ENCODE measurements around the gene SLC25A1. TPM values are rescaled to one million over a fixed set of nuclear protein-coding genes. Genes with fewer than 3 reads are reported as not detected.

SLC25A1 gene
- total RNA-seq, 1 experiment from 2014 or later = 151 TPM

DNA sequence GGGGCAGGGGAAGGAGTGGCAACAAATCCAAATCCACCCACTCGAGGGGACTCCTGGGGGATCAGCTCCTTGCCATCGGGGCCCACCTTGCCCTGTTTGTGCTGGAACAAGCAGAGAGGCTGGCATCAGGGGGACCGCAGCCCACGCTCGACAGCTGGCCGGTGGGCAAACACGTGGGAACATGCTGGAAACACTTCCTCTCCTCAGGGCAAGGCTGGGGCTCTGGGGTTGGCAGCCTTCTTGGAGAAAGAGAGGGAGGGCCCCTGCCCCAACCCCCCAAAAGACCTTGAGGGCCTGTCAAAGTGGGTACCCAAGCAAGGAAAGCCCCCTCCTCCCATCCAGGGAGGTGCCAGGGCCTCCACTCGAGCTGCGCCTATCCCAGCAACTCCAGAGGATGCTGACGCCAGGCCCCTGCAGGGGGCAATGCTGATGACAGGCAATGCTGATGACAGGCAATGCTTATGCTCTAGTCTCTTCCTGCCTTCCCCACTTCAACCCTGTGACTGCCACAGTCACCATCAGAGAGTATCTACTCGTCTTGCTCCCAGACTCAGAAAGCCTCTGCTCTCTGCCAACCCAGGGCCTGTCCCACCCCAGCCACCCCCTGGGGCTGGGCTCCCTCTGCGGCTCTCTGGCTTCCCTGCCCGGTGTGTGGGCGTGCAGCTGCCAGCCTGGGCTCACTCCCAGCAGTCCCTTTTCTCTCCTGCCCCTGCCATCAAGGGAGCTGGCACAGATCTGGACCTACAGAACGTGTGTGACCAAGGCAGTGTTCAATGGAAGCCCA is 40.1 kb downstream of the SLC25A1 start:
- Histone ChIP-seq H2BK15ac (ENCODE audit: low read depth, low read length) (no peak overlapping the region), H3K79me1 (ENCODE audit: insufficient read depth, low read depth, low read length, poor library complexity, severe bottlenecking) (no peaks in the 10 kb centered on the region), H3K18ac (ENCODE audit: insufficient read length, low read depth, low read length) (no peak overlapping the region), H3K23me2 (ENCODE audit: insufficient read length, low read depth, low read length, poor library complexity, severe bottlenecking) (no peaks in the 10 kb centered on the region), H2AFZ (ENCODE audit: low read length) (no peak overlapping the region), H2BK5ac (ENCODE audit: insufficient read length, low read length) (no peak overlapping the region), H2BK120ac (ENCODE audit: low read depth, low read length, poor library complexity, severe bottlenecking) (no peak overlapping the region), H3T11ph (ENCODE audit: low read length) (no peak overlapping the region), H4K5ac (ENCODE audit: insufficient read length, low read depth, low read length) (no peak overlapping the region), H3K56ac (ENCODE audit: insufficient read length, low read depth, low read length) (no peak overlapping the region), H3K79me2 (ENCODE audit: insufficient read depth, low read length) (no peaks in the 10 kb centered on the region), H2BK12ac (ENCODE audit: insufficient read length, low read depth, low read length) (no peak overlapping the region), H3K9me3 (ENCODE audit: control insufficient read depth, low read depth, low read length) (no peaks in the 10 kb centered on the region), H3K4me2 (ENCODE audit: insufficient read depth, insufficient read length, low read length) (no peak overlapping the region), H3K27me3 (ENCODE audit: insufficient read depth, low read length) (no peaks in the 10 kb centered on the region), H3K4ac (ENCODE audit: low read depth, low read length) (no peak overlapping the region), H2AK5ac (ENCODE audit: insufficient read length, low read length) (no peak overlapping the region), H3K23ac (ENCODE audit: insufficient read length, low read depth, low read length) (no peak overlapping the region), H4K20me1 (ENCODE audit: control insufficient read depth, insufficient read depth, insufficient read length) (no peaks in the 10 kb centered on the region), H4K91ac (ENCODE audit: insufficient read length, low read depth, low read length) (no peak overlapping the region), H3K9ac (ENCODE audit: extremely low read depth, insufficient read length, low read length) (no peak overlapping the region), H2BK20ac (ENCODE audit: low read depth, low read length, poor library complexity, severe bottlenecking) (no peak overlapping the region), H3K14ac (ENCODE audit: insufficient read depth, low read length) (no peak overlapping the region), H3K27ac (ENCODE audit: insufficient read length, low read depth, low read length) (no peak overlapping the region), H4K8ac (replicated peaks; ENCODE audit: insufficient read length, low read depth, low read length) (no peak overlapping the region), H3K4me1 (ENCODE audit: insufficient read depth, low read length) (no peaks in the 10 kb centered on the region)
- TF ChIP-seq, protein P1, sequence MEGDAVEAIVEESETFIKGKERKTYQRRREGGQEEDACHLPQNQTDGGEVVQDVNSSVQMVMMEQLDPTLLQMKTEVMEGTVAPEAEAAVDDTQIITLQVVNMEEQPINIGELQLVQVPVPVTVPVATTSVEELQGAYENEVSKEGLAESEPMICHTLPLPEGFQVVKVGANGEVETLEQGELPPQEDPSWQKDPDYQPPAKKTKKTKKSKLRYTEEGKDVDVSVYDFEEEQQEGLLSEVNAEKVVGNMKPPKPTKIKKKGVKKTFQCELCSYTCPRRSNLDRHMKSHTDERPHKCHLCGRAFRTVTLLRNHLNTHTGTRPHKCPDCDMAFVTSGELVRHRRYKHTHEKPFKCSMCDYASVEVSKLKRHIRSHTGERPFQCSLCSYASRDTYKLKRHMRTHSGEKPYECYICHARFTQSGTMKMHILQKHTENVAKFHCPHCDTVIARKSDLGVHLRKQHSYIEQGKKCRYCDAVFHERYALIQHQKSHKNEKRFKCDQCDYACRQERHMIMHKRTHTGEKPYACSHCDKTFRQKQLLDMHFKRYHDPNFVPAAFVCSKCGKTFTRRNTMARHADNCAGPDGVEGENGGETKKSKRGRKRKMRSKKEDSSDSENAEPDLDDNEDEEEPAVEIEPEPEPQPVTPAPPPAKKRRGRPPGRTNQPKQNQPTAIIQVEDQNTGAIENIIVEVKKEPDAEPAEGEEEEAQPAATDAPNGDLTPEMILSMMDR (conservative IDR thresholded peaks at IDR 0.05) = no peak
- no CpG with 5 or more reads among the region's 15 CpGs for WGBS (ENCODE audit: extremely low coverage, insufficient read length, low lambda C conversion rate)
- Mint-ChIP-seq H3K27me3 (ENCODE audit: low read depth) (no peaks in the 10 kb centered on the region), H3K27ac (no peak overlapping the region; a peak in 1 of 7 replicates), H3K36me3 (ENCODE audit: insufficient read depth in 1 of 3, low read depth in 3 of 3) (peaks cover 29 to 76% (median 67%) of the 10 kb centered on the region in 3 experiments), H3K4me3 (no peak overlapping the region), H3K9me3 (no peaks in the 10 kb centered on the region), H3K4me1 (0 out of 4 replicates have a peak, but pooled peaks cover 0 to 2% of the 10 kb centered on the region in 2 experiments)
- no peak for DNase-seq

Measured in H9 (cell line).